HCT116 (cell line): ENCODE measurements around the gene SLC25A30. TPM values are rescaled to one million over a fixed set of nuclear protein-coding genes. Genes with fewer than 3 reads are reported as not detected.

Source experiments
- ATAC-seq: fragments of 200-7000 bp; cut with Tn5 transposase; 2 replicates; pipeline ENCODE4 v1.9.1; 2020; ENCODE audit warnings: mild to moderate bottlenecking, moderate library complexity
- BruUV-seq: library from RNA; stranded (reverse); fragments of 400-500 nt; replicated peaks from 2 replicates; lab custom pipeline; 2021; lab: Mats Ljungman, UMichigan
- CTCF ChIA-PET: fragments of 300-600 bp; sonication (Branson Sonifier 250); formaldehyde crosslinking; loops from one replicate; lab custom pipeline; 2021; ENCODE audit warnings: antibody characterized with exemption; lab: Charles Lee
- POLR2A ChIA-PET: fragments of 300-600, 350-600 bp; sonication (Branson Sonifier 250); formaldehyde crosslinking; loops from one replicate; lab custom pipeline; 2021; ENCODE audit warnings: antibody characterized with exemption; lab: Charles Lee
- RAD21 ChIA-PET, 2 experiments: fragments of 300-600 bp; sonication (Branson Sonifier 250); formaldehyde crosslinking; loops; one replicate each; lab custom pipeline; 2023; ENCODE audit warnings: low total read pairs in 2 of 2; ENCODE audit not compliant: uncharacterized antibody in 2 of 2, unreplicated experiment in 2 of 2, low non-redundant PET in 1 of 2; lab: Charles Lee
- DNase-seq: peaks from one replicate; pipeline ENCODE4 v3.0.0-alpha.2; 2010; ENCODE audit warnings: low read depth, low spot score
- H2AFZ ChIP-seq: fragments of 200-600 bp; shearing (Covaris generic), sonication (generic); 2 replicates; pipeline ENCODE4 v1.6.1; 2017; ENCODE audit warnings: low read depth, mixed run types, mixed read lengths, antibody characterized with exemption, low read length; ENCODE audit not compliant: poor library complexity, severe bottlenecking
- H3K27ac ChIP-seq: 2 replicates; pipeline ENCODE4 v1.5.1; 2012; ENCODE audit warnings: low read depth, low read length
- H3K27me3 ChIP-seq: fragments of 200-600 bp; sonication (generic); 2 replicates; pipeline ENCODE4 v1.6.1; 2016; ENCODE audit warnings: mixed run types, low read length, mixed read lengths; ENCODE audit not compliant: insufficient read depth
- H3K36me3 ChIP-seq, 2 experiments: fragments of 200-500 bp in 1 of 2; fragments of 200-600 bp in 1 of 2; sonication (Bioruptor generic) in 1 of 2; sonication (generic) in 1 of 2; 2 replicates each; pipeline versions ENCODE4 v1.5.1 to v1.6.1; 2014 to 2016; ENCODE audit warnings: low read length in 2 of 2, inconsistent platforms in 1 of 2, mixed read lengths in 1 of 2, mixed run types in 1 of 2; ENCODE audit not compliant: insufficient read depth in 2 of 2, control insufficient read depth in 1 of 2
- H3K4me1 ChIP-seq, 2 experiments: fragments of 200-600 bp in 1 of 2; sonication (generic) in 1 of 2; 2 replicates each; pipeline versions ENCODE4 v1.5.1 to v1.6.1; 2012 to 2017; ENCODE audit warnings: low read length in 2 of 2, inconsistent platforms in 1 of 2, mild to moderate bottlenecking in 1 of 2, mixed read lengths in 1 of 2, mixed run types in 1 of 2, moderate library complexity in 1 of 2; ENCODE audit not compliant: insufficient read depth in 2 of 2, control insufficient read depth in 1 of 2
- H3K4me2 ChIP-seq: fragments of 200-600 bp; sonication (generic); 2 replicates; pipeline ENCODE4 v1.6.1; 2017; ENCODE audit warnings: mixed run types, low read length, mixed read lengths
- H3K4me3 ChIP-seq, 2 experiments: fragments of 200-600 bp in 1 of 2; sonication (generic) in 1 of 2; replicated peaks in 1 of 2; 2 replicates each; pipeline ENCODE4 v1.5.1; 2011 to 2016; ENCODE audit warnings: low read length in 2 of 2, control low read depth in 1 of 2, low read depth in 1 of 2, mild to moderate bottlenecking in 1 of 2, mixed read lengths in 1 of 2, mixed run types in 1 of 2
- H3K79me2 ChIP-seq: fragments of 200-600 bp; sonication (generic); 2 replicates; pipeline ENCODE4 v1.6.1; 2017; ENCODE audit warnings: mild to moderate bottlenecking, mixed run types, low read length, moderate library complexity, mixed read lengths; ENCODE audit not compliant: insufficient read depth
- H3K9ac ChIP-seq: fragments of 200-600 bp; sonication (generic); 2 replicates; pipeline ENCODE4 v1.6.1; 2016; ENCODE audit warnings: low read length, mixed read lengths
- H3K9me2 ChIP-seq: fragments of 200-600 bp; sonication (generic), shearing (Covaris generic); 2 replicates; pipeline ENCODE4 v1.6.1; 2017; ENCODE audit warnings: mixed run types, mild to moderate bottlenecking, moderate library complexity; ENCODE audit not compliant: insufficient read depth
- H3K9me3 ChIP-seq, 2 experiments: fragments of 200-500 bp in 1 of 2; fragments of 200-600 bp in 1 of 2; sonication (Bioruptor generic) in 1 of 2; sonication (generic) in 1 of 2; 2 replicates each; pipeline ENCODE4 v1.6.1; 2014 to 2017; ENCODE audit warnings: low read length in 2 of 2, mixed read lengths in 2 of 2, inconsistent platforms in 1 of 2, low read depth in 1 of 2, mild to moderate bottlenecking in 1 of 2, mixed run types in 1 of 2, moderate library complexity in 1 of 2; ENCODE audit not compliant: control insufficient read depth in 1 of 2, insufficient read depth in 1 of 2
- H4K20me1 ChIP-seq: fragments of 200-600 bp; sonication (generic), shearing (Covaris generic); 2 replicates; pipeline ENCODE4 v1.6.1; 2017; ENCODE audit warnings: mixed run types, mild to moderate bottlenecking, moderate library complexity; ENCODE audit not compliant: insufficient read depth
- CEBPB ChIP-seq: IDR thresholded peaks from 2 replicates; pipeline ENCODE4 v1.6.1; 2012; ENCODE audit warnings: low read depth
- EGR1 ChIP-seq: IDR thresholded peaks from 2 replicates; pipeline ENCODE4 v1.6.1; 2012; ENCODE audit warnings: low read depth
- ELF1 ChIP-seq: IDR thresholded peaks from 2 replicates; pipeline ENCODE4 v1.6.1; 2012; ENCODE audit warnings: low read depth, borderline replicate concordance
- EZH2 ChIP-seq: fragments of 200-600 bp; sonication (generic); IDR thresholded peaks from 2 replicates; pipeline ENCODE4 v1.6.1; 2017; ENCODE audit warnings: antibody characterized with exemption, mixed run types
- EZH2phosphoT487 ChIP-seq: fragments of 200-600 bp; IDR thresholded peaks from 2 replicates; pipeline ENCODE4 v1.6.1; 2018; ENCODE audit warnings: antibody characterized with exemption, borderline replicate concordance
- FOSL1 ChIP-seq: IDR thresholded peaks from 2 replicates; pipeline ENCODE4 v1.6.1; 2012; ENCODE audit warnings: low read depth
- JUND ChIP-seq: IDR thresholded peaks from 2 replicates; pipeline ENCODE4 v1.6.1; 2012
- RAD21 ChIP-seq: IDR thresholded peaks from 2 replicates; pipeline ENCODE4 v1.6.1; 2012; ENCODE audit warnings: low read depth, mild to moderate bottlenecking
- SIN3A ChIP-seq: IDR thresholded peaks from 2 replicates; pipeline ENCODE4 v1.6.1; 2012; ENCODE audit warnings: low read depth
- SP1 ChIP-seq: IDR thresholded peaks from 2 replicates; pipeline ENCODE4 v1.6.1; 2012; ENCODE audit warnings: low read depth
- SRF ChIP-seq: IDR thresholded peaks from 2 replicates; pipeline ENCODE4 v1.6.1; 2012; ENCODE audit warnings: low read depth
- TCF7L2 ChIP-seq: IDR thresholded peaks from 2 replicates; pipeline ENCODE4 v1.7.0; 2011; ENCODE audit warnings: borderline replicate concordance, inconsistent platforms; ENCODE audit not compliant: insufficient read depth, insufficient read length; ENCODE audit errors: extremely low read depth
- YY1 ChIP-seq: IDR thresholded peaks from 2 replicates; pipeline ENCODE4 v1.6.1; 2011; ENCODE audit warnings: low read length, low read depth, moderate library complexity, mild to moderate bottlenecking; ENCODE audit not compliant: insufficient replicate concordance; ENCODE audit errors: extremely low read depth
- ZFX ChIP-seq: fragments of 450-650 bp; IDR thresholded peaks from 2 replicates; pipeline ENCODE4 v1.6.1; 2017
- ZNF274 ChIP-seq: fragments of 200-500 bp; sonication (Bioruptor generic); IDR thresholded peaks from 2 replicates; pipeline ENCODE4 v1.6.1; 2014; ENCODE audit warnings: mild to moderate bottlenecking, low read depth, low read length, inconsistent platforms
- intact Hi-C: fragments of 100-400 bp; cut with micrococcal nuclease; formaldehyde crosslinking; loops from 2 replicates; pipeline ENCODE4 v1.10.0; 2022
- total RNA-seq: library from RNA; stranded (reverse); gene quantifications from one replicate; pipeline ENCODE4 v1.2.1, GENCODE V29; 2021; ENCODE audit not compliant: unreplicated experiment
- TF ChIP-seq, protein P1 (sequence below): IDR thresholded peaks from 2 replicates; pipeline ENCODE4 v1.6.1; 2011; ENCODE audit warnings: mild to moderate bottlenecking, low read length, moderate library complexity; ENCODE audit not compliant: insufficient replicate concordance; ENCODE audit errors: extremely low read depth
- TF ChIP-seq, protein P2 (sequence below): IDR thresholded peaks from 2 replicates; pipeline ENCODE4 v1.6.1; 2012
- TF ChIP-seq, protein P3 (sequence below), 3 experiments: fragments of 200-600 bp in 1 of 3; sonication (generic) in 1 of 3; IDR thresholded peaks in 2 of 3; conservative IDR thresholded peaks in 1 of 3; 2 replicates each; pipeline ENCODE4 v1.5.1; 2012 to 2017; ENCODE audit warnings: low read depth in 2 of 3, low read length in 2 of 3, antibody characterized with exemption in 1 of 3, borderline replicate concordance in 1 of 3, control low read depth in 1 of 3, mild to moderate bottlenecking in 1 of 3, mixed read lengths in 1 of 3, mixed run types in 1 of 3, moderate library complexity in 1 of 3; ENCODE audit not compliant: insufficient read depth in 1 of 3

SLC25A30 gene
- total RNA-seq, 1 experiment from 2014 or later, result 29.2 TPM

DNA sequence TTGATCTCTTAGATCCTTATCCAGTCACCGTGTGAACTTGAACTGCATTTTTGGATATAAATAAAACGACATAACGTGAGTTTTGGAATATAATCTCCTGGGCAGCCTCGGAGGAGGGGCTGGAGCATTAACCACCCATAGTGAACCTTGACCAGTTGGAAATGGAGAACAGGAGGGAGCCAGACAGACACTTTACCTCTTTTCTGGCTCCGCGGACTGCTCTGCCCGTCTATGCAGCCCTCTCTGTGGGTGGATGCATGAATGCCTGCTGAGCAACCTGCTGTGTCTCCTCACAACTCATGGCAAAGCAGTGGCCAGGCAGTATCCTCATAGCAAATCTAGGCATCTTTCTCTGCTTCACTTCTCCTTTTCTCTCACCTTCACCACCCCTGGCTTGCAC is 36.0 kb upstream of the SLC25A30 start:
- no TSS peak for BruUV-seq
- H3K9ac ChIP-seq, result no peak overlapping the region
- ATAC-seq, result no peak
- H3K27ac ChIP-seq, result no peak overlapping the region
- H3K36me3 ChIP-seq, result no peaks in the 10 kb centered on the region
- no peak for TF ChIP-seq YY1
- no peak for TF ChIP-seq ELF1
- TF ChIP-seq, protein P1, sequence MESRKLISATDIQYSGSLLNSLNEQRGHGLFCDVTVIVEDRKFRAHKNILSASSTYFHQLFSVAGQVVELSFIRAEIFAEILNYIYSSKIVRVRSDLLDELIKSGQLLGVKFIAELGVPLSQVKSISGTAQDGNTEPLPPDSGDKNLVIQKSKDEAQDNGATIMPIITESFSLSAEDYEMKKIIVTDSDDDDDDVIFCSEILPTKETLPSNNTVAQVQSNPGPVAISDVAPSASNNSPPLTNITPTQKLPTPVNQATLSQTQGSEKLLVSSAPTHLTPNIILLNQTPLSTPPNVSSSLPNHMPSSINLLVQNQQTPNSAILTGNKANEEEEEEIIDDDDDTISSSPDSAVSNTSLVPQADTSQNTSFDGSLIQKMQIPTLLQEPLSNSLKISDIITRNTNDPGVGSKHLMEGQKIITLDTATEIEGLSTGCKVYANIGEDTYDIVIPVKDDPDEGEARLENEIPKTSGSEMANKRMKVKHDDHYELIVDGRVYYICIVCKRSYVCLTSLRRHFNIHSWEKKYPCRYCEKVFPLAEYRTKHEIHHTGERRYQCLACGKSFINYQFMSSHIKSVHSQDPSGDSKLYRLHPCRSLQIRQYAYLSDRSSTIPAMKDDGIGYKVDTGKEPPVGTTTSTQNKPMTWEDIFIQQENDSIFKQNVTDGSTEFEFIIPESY, result no peak
- no peak for TF ChIP-seq JUND
- no peak for TF ChIP-seq EZH2phosphoT487
- TF ChIP-seq, protein P2, sequence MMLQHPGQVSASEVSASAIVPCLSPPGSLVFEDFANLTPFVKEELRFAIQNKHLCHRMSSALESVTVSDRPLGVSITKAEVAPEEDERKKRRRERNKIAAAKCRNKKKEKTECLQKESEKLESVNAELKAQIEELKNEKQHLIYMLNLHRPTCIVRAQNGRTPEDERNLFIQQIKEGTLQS, result no peak
- no peak for TF ChIP-seq ZFX
- TF ChIP-seq RAD21, result no peak
- TF ChIP-seq EZH2, result no peak
- no peak for TF ChIP-seq SIN3A
- TF ChIP-seq, protein P3, sequence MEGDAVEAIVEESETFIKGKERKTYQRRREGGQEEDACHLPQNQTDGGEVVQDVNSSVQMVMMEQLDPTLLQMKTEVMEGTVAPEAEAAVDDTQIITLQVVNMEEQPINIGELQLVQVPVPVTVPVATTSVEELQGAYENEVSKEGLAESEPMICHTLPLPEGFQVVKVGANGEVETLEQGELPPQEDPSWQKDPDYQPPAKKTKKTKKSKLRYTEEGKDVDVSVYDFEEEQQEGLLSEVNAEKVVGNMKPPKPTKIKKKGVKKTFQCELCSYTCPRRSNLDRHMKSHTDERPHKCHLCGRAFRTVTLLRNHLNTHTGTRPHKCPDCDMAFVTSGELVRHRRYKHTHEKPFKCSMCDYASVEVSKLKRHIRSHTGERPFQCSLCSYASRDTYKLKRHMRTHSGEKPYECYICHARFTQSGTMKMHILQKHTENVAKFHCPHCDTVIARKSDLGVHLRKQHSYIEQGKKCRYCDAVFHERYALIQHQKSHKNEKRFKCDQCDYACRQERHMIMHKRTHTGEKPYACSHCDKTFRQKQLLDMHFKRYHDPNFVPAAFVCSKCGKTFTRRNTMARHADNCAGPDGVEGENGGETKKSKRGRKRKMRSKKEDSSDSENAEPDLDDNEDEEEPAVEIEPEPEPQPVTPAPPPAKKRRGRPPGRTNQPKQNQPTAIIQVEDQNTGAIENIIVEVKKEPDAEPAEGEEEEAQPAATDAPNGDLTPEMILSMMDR (IDR thresholded peaks at IDR 0.05 in 2 of 3, conservative IDR thresholded peaks at IDR 0.05 in 1 of 3; ENCODE audit: borderline replicate concordance in 1 of 3, insufficient read depth in 1 of 3, low read depth in 2 of 3, low read length in 2 of 3), result no peak
- TF ChIP-seq SRF, result no peak
- no peak for TF ChIP-seq CEBPB
- TF ChIP-seq EGR1, result no peak
- TF ChIP-seq SP1, result no peak
- no peak for TF ChIP-seq FOSL1
- TF ChIP-seq TCF7L2, result no peak
- TF ChIP-seq ZNF274, result no peak
- H2AFZ ChIP-seq, result no peak overlapping the region
- H3K4me3 ChIP-seq, result no peak overlapping the region
- ChIA-PET CTCF (no interaction called here), POLR2A (no interaction called here), RAD21 (no interaction called here)
- intact Hi-C loops, result no loop called here
- peaks cover 0 to 5% of the 10 kb centered on the region in 2 experiments; a peak in 1 of 4 replicates for H3K9me3 ChIP-seq
- H3K9me2 ChIP-seq, result no peaks in the 10 kb centered on the region
- no peak for DNase-seq
- H3K4me2 ChIP-seq, result no peak overlapping the region
- no peaks in the 10 kb centered on the region for H4K20me1 ChIP-seq
- H3K79me2 ChIP-seq, result no peaks in the 10 kb centered on the region
- no peaks in the 10 kb centered on the region for H3K4me1 ChIP-seq
- no peaks in the 10 kb centered on the region for H3K27me3 ChIP-seq
